ENCODE measurements around the gene CD8B2. TPM values are rescaled to one million over a fixed set of nuclear protein-coding genes. Genes with fewer than 3 reads are reported as not detected.

The CD8B2 gene
- total and polyA plus RNA-seq, 10 of the 15 experiments (the other 5 are each of a cell fraction or from before 2014, with no cell fraction given): 0.05 to 0.08 TPM; not detected in 8

DNA sequence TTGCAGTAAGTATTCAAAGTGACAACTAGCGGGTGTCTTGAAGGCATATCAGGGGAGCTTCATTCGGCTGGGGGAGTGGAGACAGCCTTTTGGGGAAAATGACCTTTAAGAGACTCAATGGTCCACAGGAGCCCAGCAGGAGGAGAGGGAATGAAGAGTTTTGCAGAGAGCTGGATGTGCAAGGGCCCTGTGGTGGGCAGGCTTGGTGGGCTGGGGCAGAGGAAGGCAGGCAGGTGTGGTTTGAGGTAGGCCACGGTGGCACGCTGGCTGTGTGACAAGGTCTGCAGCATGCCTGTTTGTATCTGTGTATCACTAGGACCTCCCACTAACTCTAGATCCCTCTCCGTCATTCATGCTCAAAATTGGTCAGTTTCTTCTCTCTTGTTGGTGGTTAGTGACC is 53.7 kb downstream of the CD8B2 start:
- in situ Hi-C loops (cut with MboI) (loop anchor here (5.0 kb wide), 1 partner anchor 434 kb away; no protein-coding TSS in a partner anchor), intact Hi-C loops (cut with micrococcal nuclease; ENCODE audit: unreplicated experiment) (loop anchor here (10.0 kb wide), 1 partner anchor 66 kb away; no protein-coding TSS in a partner anchor)
- Histone ChIP-seq H3K27ac (ENCODE audit: control insufficient read depth, insufficient read depth) (no peak overlapping the region), H3K79me2 (ENCODE audit: control insufficient read depth, insufficient read depth, low read length) (no peaks in the 10 kb centered on the region), H3K4me1 (ENCODE audit: control insufficient read depth, insufficient read depth, low read length) (no peaks in the 10 kb centered on the region), H3K4me2 (ENCODE audit: control insufficient read depth, insufficient read depth) (no peak overlapping the region), H4K20me1 (ENCODE audit: control insufficient read depth, insufficient read depth) (no peaks in the 10 kb centered on the region), H3K27me3 (replicated peaks in 1 of 2; ENCODE audit: control insufficient read depth in 2 of 2, insufficient read depth in 2 of 2, low read length in 1 of 2) (peaks cover 1 to 4% of the 10 kb centered on the region in 2 experiments; a peak in 3 of 4 replicates), H3K9me3 (replicated peaks; ENCODE audit: control insufficient read depth, insufficient read depth, low read length) (no peaks in the 10 kb centered on the region), H3K4me3 (no peak overlapping the region), H3K36me3 (ENCODE audit: control insufficient read depth in 2 of 2, insufficient read depth in 2 of 2, low read length in 1 of 2) (no peaks in the 10 kb centered on the region), H3K9ac (ENCODE audit: control insufficient read depth, insufficient read depth, low read length) (no peak overlapping the region), H2AFZ (ENCODE audit: control insufficient read depth, low read depth, low read length) (no peak overlapping the region)
- POLR2A ChIA-PET: no interaction called here
- no TSS peak for BruUV-seq (replicated peaks)
- RAD21 ChIA-PET (ENCODE audit: unreplicated experiment): no interaction called here
- DNase-seq (ENCODE audit: low read depth, low spot score) (no peak), FAIRE-seq (no peak), ATAC-seq (no peak)
- CTCF ChIA-PET: interaction anchor here (1.3 kb wide), 2 partner anchors 13 to 42 kb away, joined by 3 to 4 read pairs; no protein-coding TSS in a partner anchor
- WGBS (ENCODE audit: insufficient coverage, insufficient replicate concordance, low lambda C conversion rate, missing lambda C conversion rate): 36% methylated on average over 5 of the region's 5 CpGs
- SMC1A ChIA-PET (ENCODE audit: uncharacterized antibody, unreplicated experiment): interaction anchor here (1.4 kb wide), 1 partner anchor 12 kb away, joined by 4 read pairs; no protein-coding TSS in a partner anchor
- TF ChIP-seq ASH2L (IDR thresholded peaks at IDR 0.05; ENCODE audit: borderline replicate concordance, low read depth) (no peak), CBX5 (IDR thresholded peaks at IDR 0.05; ENCODE audit: low read depth) (no peak), E4F1 (IDR thresholded peaks at IDR 0.05; ENCODE audit: borderline replicate concordance, partially characterized antibody) (no peak), NFYA (IDR thresholded peaks at IDR 0.05; ENCODE audit: borderline replicate concordance, low read depth, low read length) (no peak), BHLHE40 (IDR thresholded peaks at IDR 0.05; ENCODE audit: borderline replicate concordance in 1 of 2, low read depth in 2 of 2, low read length in 1 of 2) (no peak), ZBED1 (IDR thresholded peaks at IDR 0.05; ENCODE audit: borderline replicate concordance) (no peak), STAT3 (IDR thresholded peaks at IDR 0.05; ENCODE audit: low read depth, low read length) (no peak), ZBTB40 (IDR thresholded peaks at IDR 0.05; ENCODE audit: borderline replicate concordance) (no peak), EZH2 (IDR thresholded peaks at IDR 0.05; ENCODE audit: borderline replicate concordance, control insufficient read depth, low read depth, low read length) (no peak), HCFC1 (IDR thresholded peaks at IDR 0.05; ENCODE audit: low read length) (no peak), CHD4 (IDR thresholded peaks at IDR 0.05) (no peak), MEF2A (IDR thresholded peaks at IDR 0.05; ENCODE audit: insufficient read depth, low read depth, low read length) (no peak), RUNX3 (IDR thresholded peaks at IDR 0.05; ENCODE audit: low read length) (no peak), PKNOX1 (IDR thresholded peaks at IDR 0.05) (no peak), TBL1XR1 (IDR thresholded peaks at IDR 0.05; ENCODE audit: low read depth, low read length) (no peak)
- TF ChIP-seq, protein P1, sequence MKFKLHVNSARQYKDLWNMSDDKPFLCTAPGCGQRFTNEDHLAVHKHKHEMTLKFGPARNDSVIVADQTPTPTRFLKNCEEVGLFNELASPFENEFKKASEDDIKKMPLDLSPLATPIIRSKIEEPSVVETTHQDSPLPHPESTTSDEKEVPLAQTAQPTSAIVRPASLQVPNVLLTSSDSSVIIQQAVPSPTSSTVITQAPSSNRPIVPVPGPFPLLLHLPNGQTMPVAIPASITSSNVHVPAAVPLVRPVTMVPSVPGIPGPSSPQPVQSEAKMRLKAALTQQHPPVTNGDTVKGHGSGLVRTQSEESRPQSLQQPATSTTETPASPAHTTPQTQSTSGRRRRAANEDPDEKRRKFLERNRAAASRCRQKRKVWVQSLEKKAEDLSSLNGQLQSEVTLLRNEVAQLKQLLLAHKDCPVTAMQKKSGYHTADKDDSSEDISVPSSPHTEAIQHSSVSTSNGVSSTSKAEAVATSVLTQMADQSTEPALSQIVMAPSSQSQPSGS (IDR thresholded peaks at IDR 0.05; ENCODE audit: low read length): no peak

Data from GM12878 (cell line).